Thyroid gland (tissue), 4 donors: Measurements from ENCODE around the gene MRPL14. TPM values are rescaled to one million over a fixed set of nuclear protein-coding genes. Genes with fewer than 3 reads are reported as not detected.

Source experiments
- DNase-seq, 2 donors: peaks; one replicate each; pipeline ENCODE4 v3.0.0-alpha.2; 2019
- H3K27ac ChIP-seq, 3 donors: fragments of 200-600 bp; sonication (generic); 1 replicate in 2 of 3; 2 replicates in 1 of 3; pipeline ENCODE4 v1.5.1; 2016 to 2019; ENCODE audit warnings: mild to moderate bottlenecking in 1 of 3, moderate library complexity in 1 of 3
- H3K27me3 ChIP-seq: fragments of 200-600 bp; sonication (generic); one replicate; pipeline ENCODE4 v1.5.1; 2019
- H3K36me3 ChIP-seq, 2 donors: fragments of 200-600 bp; sonication (generic); one replicate each; pipeline ENCODE4 v1.5.1; 2016 to 2019
- H3K4me1 ChIP-seq, 2 donors: fragments of 200-600 bp; sonication (generic); one replicate each; pipeline ENCODE4 v1.5.1; 2017 to 2019
- H3K4me3 ChIP-seq, 3 donors: fragments of 200-600 bp; sonication (generic); replicated peaks in 1 of 3; 1 replicate in 2 of 3; 2 replicates in 1 of 3; pipeline ENCODE4 v1.5.1; 2016; ENCODE audit warnings: mild to moderate bottlenecking in 1 of 3
- H3K9me3 ChIP-seq: fragments of 200-600 bp; sonication (generic); one replicate; pipeline ENCODE4 v1.5.1; 2017
- POLR2A ChIP-seq, 2 donors: fragments of 450-650 bp; IDR thresholded peaks; one replicate each; pipeline ENCODE4 v1.6.1; 2017; ENCODE audit warnings: antibody characterized with exemption in 2 of 2, mild to moderate bottlenecking in 2 of 2, moderate library complexity in 1 of 2
- WGBS, 2 donors: methylation state at CpG; one replicate each; pipeline ENCODE4 v1.1.5; 2017; 5-methylcytosine and 5-hydroxymethylcytosine counted together
- intact Hi-C: fragments of 100-400 bp; cut with DNase I; formaldehyde crosslinking; loops from one replicate; pipeline ENCODE4 v1.15.1; 2023
- total RNA-seq, 4 donors: library from RNA; depleted of rRNA; stranded (reverse); fragments of >200 nt; gene quantifications; one replicate each; pipeline ENCODE4 v1.2.3, GENCODE V29; 2016
- TF ChIP-seq, protein P1 (sequence below), 6 experiments: fragments of 200-600 bp in 3 of 6; fragments of 450-650 bp in 3 of 6; sonication (generic) in 3 of 6; IDR thresholded peaks; one replicate each; pipeline ENCODE4 v1.5.1; 2016 to 2019; ENCODE audit warnings: antibody characterized with exemption in 6 of 6, mild to moderate bottlenecking in 2 of 6, inconsistent platforms in 1 of 6, moderate library complexity in 1 of 6

MRPL14 gene
- total RNA-seq, 4 donors from 2014 or later = 26.5 to 80.5 (median 31.1) TPM

DNA sequence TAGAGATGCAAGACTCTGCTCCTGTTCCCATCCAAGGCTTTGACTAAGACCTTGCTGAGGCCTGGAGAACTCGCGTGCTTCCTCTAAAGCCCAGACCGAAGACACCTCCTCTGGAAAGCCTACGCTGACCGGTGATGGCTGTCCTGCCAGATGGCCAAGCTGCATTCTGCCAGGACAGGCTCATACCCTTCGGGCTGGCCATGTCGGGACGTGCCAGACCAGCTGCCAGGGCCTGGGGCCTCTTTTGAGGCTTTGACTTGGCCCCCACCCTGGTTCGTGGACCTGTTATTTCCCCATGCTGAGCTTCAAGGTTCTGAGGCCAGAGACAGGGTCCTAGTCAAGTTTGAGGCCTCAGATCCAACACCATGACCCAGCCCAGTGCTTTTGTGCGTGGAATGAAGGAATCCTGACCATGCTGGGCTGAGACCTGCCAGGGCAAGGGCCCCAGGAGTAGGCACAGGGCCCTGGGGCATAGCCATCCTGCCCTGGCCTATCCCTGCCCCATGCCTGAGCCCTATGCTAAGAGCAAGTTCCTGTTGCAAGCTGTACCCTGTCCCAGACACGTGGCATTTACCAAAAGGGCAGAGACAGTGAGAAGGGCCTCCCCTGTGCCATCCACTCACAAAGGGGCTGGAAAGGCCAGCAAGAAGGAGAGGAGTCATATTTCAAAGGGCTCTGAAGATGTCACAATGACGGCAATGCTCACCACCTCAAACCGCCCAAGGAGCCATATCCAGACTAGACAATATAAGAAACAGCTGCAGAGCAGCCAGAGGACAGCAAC is 42.8 kb downstream of the MRPL14 start:
- TF ChIP-seq, protein P1, sequence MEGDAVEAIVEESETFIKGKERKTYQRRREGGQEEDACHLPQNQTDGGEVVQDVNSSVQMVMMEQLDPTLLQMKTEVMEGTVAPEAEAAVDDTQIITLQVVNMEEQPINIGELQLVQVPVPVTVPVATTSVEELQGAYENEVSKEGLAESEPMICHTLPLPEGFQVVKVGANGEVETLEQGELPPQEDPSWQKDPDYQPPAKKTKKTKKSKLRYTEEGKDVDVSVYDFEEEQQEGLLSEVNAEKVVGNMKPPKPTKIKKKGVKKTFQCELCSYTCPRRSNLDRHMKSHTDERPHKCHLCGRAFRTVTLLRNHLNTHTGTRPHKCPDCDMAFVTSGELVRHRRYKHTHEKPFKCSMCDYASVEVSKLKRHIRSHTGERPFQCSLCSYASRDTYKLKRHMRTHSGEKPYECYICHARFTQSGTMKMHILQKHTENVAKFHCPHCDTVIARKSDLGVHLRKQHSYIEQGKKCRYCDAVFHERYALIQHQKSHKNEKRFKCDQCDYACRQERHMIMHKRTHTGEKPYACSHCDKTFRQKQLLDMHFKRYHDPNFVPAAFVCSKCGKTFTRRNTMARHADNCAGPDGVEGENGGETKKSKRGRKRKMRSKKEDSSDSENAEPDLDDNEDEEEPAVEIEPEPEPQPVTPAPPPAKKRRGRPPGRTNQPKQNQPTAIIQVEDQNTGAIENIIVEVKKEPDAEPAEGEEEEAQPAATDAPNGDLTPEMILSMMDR (IDR thresholded peaks at IDR 0.05) = no peak
- no peak for TF ChIP-seq POLR2A (IDR thresholded peaks at IDR 0.05)
- no peaks in the 10 kb centered on the region for H3K9me3 ChIP-seq
- no peak for DNase-seq
- H3K36me3 ChIP-seq = no peaks in the 10 kb centered on the region
- H3K27ac ChIP-seq = no peak overlapping the region
- no peak overlapping the region for H3K4me3 ChIP-seq
- 86 to 87% methylated on average over 12 to 13 of the region's 13 CpGs for WGBS, 2 donors
- peaks cover 0 to 9% of the 10 kb centered on the region in 2 donors for H3K4me1 ChIP-seq
- H3K27me3 ChIP-seq = no peaks in the 10 kb centered on the region
- intact Hi-C loops = no loop called here

DNA sequence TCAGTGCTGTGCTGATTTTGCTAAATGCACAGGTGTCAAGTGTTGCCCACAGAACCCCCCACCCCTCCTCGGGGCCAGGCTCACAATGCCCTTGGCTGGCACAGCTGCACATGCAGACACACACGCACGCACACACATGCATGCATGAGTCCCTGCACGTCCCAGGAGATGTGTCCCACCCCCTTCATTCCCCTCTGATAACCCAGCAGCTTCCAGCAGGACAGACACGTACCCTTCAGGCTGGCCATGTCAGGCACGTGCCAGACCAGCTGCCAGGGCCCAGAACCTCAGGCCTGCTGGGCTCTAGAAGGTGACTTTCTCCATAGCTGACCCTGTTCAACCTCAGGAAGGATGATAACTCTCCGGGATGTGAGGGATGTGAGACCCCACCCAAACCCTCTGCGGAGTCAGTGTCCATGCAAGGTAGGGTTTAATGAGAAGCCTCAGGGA is 44.4 kb downstream of the MRPL14 start:
- Histone ChIP-seq H3K27me3 (no peaks in the 10 kb centered on the region), H3K4me1 (peaks cover 0 to 9% of the 10 kb centered on the region in 2 donors), H3K36me3 (no peaks in the 10 kb centered on the region), H3K9me3 (no peaks in the 10 kb centered on the region), H3K4me3 (no peak overlapping the region), H3K27ac (no peak overlapping the region)
- intact Hi-C loops = no loop called here
- 72 to 90% methylated on average over 5 to 8 of the region's 8 CpGs for WGBS, 2 donors
- no peak for DNase-seq
- TF ChIP-seq, protein P1 (IDR thresholded peaks at IDR 0.05) = no peak
- no peak for TF ChIP-seq POLR2A (IDR thresholded peaks at IDR 0.05)

DNA sequence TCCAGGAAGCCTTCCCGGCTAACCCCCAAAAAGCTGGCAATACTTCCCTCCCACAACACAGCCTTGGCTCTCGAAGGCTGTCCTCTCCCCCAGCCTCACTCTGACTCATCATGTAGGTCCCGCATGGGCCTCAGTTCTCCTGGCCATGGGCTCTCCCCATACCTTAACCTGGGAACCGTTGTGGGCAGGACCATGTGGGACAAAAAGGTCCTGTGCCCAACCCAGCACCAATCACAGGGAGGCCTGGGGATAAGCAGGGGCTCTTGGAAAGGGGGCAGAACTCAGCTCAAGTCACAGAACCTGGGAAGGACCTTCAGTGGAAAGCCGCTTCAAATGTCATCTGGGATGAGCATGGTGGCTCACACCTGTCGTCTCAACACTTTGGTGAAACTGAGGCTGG is 45.5 kb downstream of the MRPL14 start:
- Histone ChIP-seq H3K36me3 (no peaks in the 10 kb centered on the region), H3K4me3 (no peak overlapping the region), H3K4me1 (peaks cover 0 to 5% of the 10 kb centered on the region in 2 donors), H3K9me3 (no peaks in the 10 kb centered on the region), H3K27ac (no peak overlapping the region), H3K27me3 (no peaks in the 10 kb centered on the region)
- DNase-seq = no peak
- TF ChIP-seq, protein P1 (IDR thresholded peaks at IDR 0.05) = no peak
- TF ChIP-seq POLR2A (IDR thresholded peaks at IDR 0.05) = no peak
- 92 to 95% methylated on average over 6 of the region's 6 CpGs for WGBS, 2 donors
- intact Hi-C loops = loop anchor here (2.0 kb wide), 1 partner anchor 313 kb away; no protein-coding TSS in a partner anchor

DNA sequence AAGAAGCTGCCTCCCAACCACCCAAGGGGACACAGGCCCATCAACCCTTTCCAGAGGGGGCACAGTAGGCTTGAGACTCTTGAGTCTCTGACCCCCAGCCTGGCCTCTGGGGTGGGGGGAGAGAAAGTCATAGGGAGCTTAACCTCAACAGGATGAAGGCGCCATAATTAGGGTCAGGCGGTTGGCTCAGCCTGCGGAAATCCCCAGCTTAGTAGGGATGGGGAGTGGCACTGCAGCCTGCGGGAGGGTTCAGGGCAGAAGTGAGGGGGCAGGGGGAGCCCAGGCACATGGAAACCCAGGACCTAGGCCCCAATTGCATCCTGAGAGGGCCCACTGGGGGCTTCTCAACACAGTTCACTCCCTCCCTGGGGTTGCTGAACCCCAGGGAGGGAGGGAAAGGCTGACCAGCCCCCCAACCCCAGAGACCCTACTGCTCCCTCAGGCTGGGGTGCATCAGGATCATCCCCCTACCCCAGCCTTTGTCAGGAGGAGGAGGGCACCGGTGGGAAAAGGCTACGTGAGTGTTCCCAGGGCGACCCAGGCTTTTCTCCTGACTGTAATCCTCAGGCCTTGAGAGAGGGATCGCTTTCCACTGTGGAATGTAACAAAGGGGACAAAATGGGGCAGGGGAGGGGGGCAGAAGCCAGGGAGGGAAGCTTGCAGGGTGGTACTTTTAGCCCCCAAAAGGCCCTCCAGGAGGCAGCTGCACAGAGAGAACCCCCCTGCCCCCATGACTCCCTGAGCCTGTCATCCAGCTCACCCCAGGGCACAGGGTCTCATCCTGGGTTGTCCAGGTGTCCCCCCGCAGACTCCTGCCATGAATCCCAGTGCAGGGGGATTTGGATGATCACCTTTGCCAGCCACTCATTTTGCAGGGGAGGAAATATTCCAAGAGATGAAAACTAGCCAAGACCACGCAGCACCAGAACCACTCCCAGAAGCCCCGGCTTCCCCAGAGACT is 46.4 kb downstream of the MRPL14 start:
- Histone ChIP-seq H3K27ac (no peak overlapping the region), H3K36me3 (no peaks in the 10 kb centered on the region), H3K4me3 (no peak overlapping the region), H3K9me3 (no peaks in the 10 kb centered on the region), H3K4me1 (peaks cover 0 to 12% of the 10 kb centered on the region in 2 donors), H3K27me3 (no peaks in the 10 kb centered on the region)
- intact Hi-C loops = loop anchor here (2.0 kb wide), 1 partner anchor 312 kb away; no protein-coding TSS in a partner anchor
- DNase-seq = no peak
- TF ChIP-seq, protein P1 (IDR thresholded peaks at IDR 0.05) = no peak
- TF ChIP-seq POLR2A (IDR thresholded peaks at IDR 0.05) = no peak
- WGBS, 2 donors = 77 to 82% methylated on average over 11 of the region's 11 CpGs
